Ovary (tissue), 3 donors: ENCODE results near the gene OSBPL2.

Experiments used
- CTCF ChIP-seq, 3 donors: fragments of 450-650 bp in 2 of 3; fragments of 200-600 bp in 1 of 3; IDR thresholded peaks; one replicate each; pipeline versions ENCODE4 v1.5.1 to v1.8.0; 2016 to 2022; ENCODE audit warnings: antibody characterized with exemption in 3 of 3, mild to moderate bottlenecking in 1 of 3
- EP300 ChIP-seq: sonication (generic); formaldehyde crosslinking; IDR thresholded peaks from one replicate; pipeline ENCODE4 v1.6.1; 2017; ENCODE audit warnings: antibody characterized with exemption
- donor health status: DM: no; HTN: no; CAD: no.

DNA sequence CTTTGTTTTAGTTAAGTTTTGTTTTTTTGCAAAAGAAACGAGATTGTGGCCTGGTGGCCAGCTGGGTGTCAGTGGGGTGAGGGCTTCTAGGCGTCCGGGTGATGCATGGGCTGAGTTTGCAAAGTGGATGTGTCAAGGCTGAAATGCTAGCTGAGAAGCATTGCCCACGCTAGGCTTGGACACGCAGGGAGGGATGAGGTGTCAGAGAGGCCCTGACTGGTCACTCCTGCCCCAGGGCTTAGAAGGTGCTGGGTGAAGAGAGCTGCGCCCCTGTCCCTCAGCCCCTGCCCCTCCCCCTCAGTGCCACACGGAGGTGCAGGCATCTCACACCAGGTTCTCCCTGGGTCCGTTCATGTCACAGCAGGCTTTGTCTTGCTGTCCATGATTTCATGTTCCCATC, 8.1 kb downstream of the OSBPL2 start:
- TF ChIP-seq CTCF (IDR thresholded peaks at IDR 0.05) (no peak), EP300 (no peak)
